ENCODE results near the gene FARS2. TPM values are rescaled to one million over a fixed set of nuclear protein-coding genes. Genes with fewer than 3 reads are reported as not detected.

Gene FARS2
- polyA plus RNA-seq, 1 experiment = 17.9 TPM

- H3K27me3 ChIP-seq (ENCODE audit: control insufficient read depth, insufficient read depth, low read length) = no peaks in the 10 kb centered on the region
- POLR2A ChIA-PET = no interaction called here
- no peaks in the 10 kb centered on the region for H3K36me3 ChIP-seq (ENCODE audit: control insufficient read depth, insufficient read depth, low read length)
- CTCF ChIA-PET = interaction anchor here (0.6 kb wide), 1 partner anchor 1983 kb away, joined by 3 read pairs; no protein-coding TSS in a partner anchor
- TF ChIP-seq, protein P1, sequence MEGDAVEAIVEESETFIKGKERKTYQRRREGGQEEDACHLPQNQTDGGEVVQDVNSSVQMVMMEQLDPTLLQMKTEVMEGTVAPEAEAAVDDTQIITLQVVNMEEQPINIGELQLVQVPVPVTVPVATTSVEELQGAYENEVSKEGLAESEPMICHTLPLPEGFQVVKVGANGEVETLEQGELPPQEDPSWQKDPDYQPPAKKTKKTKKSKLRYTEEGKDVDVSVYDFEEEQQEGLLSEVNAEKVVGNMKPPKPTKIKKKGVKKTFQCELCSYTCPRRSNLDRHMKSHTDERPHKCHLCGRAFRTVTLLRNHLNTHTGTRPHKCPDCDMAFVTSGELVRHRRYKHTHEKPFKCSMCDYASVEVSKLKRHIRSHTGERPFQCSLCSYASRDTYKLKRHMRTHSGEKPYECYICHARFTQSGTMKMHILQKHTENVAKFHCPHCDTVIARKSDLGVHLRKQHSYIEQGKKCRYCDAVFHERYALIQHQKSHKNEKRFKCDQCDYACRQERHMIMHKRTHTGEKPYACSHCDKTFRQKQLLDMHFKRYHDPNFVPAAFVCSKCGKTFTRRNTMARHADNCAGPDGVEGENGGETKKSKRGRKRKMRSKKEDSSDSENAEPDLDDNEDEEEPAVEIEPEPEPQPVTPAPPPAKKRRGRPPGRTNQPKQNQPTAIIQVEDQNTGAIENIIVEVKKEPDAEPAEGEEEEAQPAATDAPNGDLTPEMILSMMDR (IDR thresholded peaks at IDR 0.05; ENCODE audit: insufficient read depth, low read depth, low read length) = no peak
- no peak overlapping the region for H3K4me3 ChIP-seq (ENCODE audit: low read depth, low read length)
- no peak for DNase-seq (ENCODE audit: low read depth)
Measured at GRCh38 chr6:5532941-5533340, 271.6 kb downstream of the FARS2 start.

GRCh38 chr6:5534643-5535042 is 273.3 kb downstream of the FARS2 start:
- CTCF ChIA-PET = no interaction called here
- Histone ChIP-seq H3K4me3 (ENCODE audit: low read depth, low read length) (no peak overlapping the region), H3K36me3 (ENCODE audit: control insufficient read depth, insufficient read depth, low read length) (no peaks in the 10 kb centered on the region), H3K27me3 (ENCODE audit: control insufficient read depth, insufficient read depth, low read length) (no peaks in the 10 kb centered on the region)
- POLR2A ChIA-PET = no interaction called here
- no peak for DNase-seq (ENCODE audit: low read depth)
- TF ChIP-seq, protein P1 (IDR thresholded peaks at IDR 0.05; ENCODE audit: insufficient read depth, low read depth, low read length) = no peak

DNA sequence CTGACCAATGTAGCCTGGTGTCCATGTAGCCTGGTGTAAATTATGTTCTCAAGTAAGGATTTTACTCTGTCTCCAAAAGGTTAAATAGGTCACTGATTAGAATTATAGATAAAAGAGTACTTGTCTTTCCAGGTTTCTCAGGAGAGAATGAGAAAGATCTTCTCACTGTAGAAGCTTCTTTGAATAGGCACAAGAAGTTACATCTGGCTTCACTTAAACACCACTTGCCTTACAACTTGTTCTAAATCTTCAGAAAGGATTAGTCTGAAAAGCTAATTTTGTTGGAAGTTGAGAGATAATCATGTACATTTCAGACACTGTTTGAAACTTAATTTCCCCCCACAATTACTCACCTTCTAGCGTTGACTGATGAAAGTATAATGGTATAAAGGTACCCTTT is 275.3 kb downstream of the FARS2 start:
- DNase-seq (ENCODE audit: low read depth) = no peak
- no peaks in the 10 kb centered on the region for H3K27me3 ChIP-seq (ENCODE audit: control insufficient read depth, insufficient read depth, low read length)
- ChIA-PET CTCF (interaction anchor here (1.3 kb wide), 1 partner anchor 65 kb away, joined by 3 read pairs; no protein-coding TSS in a partner anchor), POLR2A (no interaction called here)
- H3K4me3 ChIP-seq (ENCODE audit: low read depth, low read length) = no peak overlapping the region
- TF ChIP-seq, protein P1 (IDR thresholded peaks at IDR 0.05; ENCODE audit: insufficient read depth, low read depth, low read length) = no peak
- H3K36me3 ChIP-seq (ENCODE audit: control insufficient read depth, insufficient read depth, low read length) = no peaks in the 10 kb centered on the region

DNA sequence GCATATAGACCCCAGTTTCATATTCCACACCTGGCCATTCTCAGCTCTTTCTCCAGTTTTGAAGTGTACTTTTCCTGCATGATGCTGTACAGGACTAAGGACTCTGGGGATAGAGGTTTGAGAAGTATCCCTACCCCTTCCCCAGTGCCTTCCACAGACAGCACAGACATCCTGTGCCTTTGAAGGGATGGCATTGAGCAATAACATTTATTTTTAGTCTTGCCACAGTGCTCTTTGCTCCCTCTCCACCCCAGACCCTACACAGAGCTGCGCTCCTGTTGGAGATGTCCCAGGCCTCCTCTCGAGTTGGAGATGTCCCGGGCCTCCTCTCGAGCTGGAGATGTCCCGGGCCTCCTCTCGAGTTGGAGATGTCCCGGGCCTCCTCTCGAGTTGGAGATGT is 275.8 kb downstream of the FARS2 start:
- no peak overlapping the region for H3K4me3 ChIP-seq (ENCODE audit: low read depth, low read length)
- no peak for DNase-seq (ENCODE audit: low read depth)
- ChIA-PET POLR2A (no interaction called here), CTCF (interaction anchor here (1.3 kb wide), 1 partner anchor 66 kb away, joined by 3 read pairs; no protein-coding TSS in a partner anchor)
- H3K36me3 ChIP-seq (ENCODE audit: control insufficient read depth, insufficient read depth, low read length) = no peaks in the 10 kb centered on the region
- TF ChIP-seq, protein P1 (IDR thresholded peaks at IDR 0.05; ENCODE audit: insufficient read depth, low read depth, low read length) = no peak
- no peaks in the 10 kb centered on the region for H3K27me3 ChIP-seq (ENCODE audit: control insufficient read depth, insufficient read depth, low read length)

DNA sequence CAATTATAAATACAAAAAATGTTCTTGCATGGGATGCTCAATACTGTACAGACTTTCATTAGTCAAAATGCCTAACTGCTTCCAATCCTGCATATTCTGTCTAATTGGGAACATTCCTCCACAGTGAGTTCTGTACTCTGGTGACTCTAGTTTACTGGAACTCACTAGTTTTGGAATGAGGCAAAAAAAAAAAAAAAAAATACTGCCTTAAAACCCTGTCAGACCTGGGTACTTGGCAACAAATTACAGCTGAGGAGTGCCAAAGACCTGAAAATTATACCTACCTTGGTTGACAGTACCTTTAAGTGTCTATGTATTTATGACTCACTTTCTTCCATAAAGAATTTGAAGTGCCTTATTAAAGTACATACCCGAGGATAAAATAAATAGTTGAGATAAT is 276.7 kb downstream of the FARS2 start:
- POLR2A ChIA-PET = no interaction called here
- H3K27me3 ChIP-seq (ENCODE audit: control insufficient read depth, insufficient read depth, low read length) = no peaks in the 10 kb centered on the region
- peak; percentile 57 for DNase-seq (ENCODE audit: low read depth)
- TF ChIP-seq, protein P1 (IDR thresholded peaks at IDR 0.05; ENCODE audit: insufficient read depth, low read depth, low read length) = no peak
- CTCF ChIA-PET = no interaction called here
- no peaks in the 10 kb centered on the region for H3K36me3 ChIP-seq (ENCODE audit: control insufficient read depth, insufficient read depth, low read length)
- H3K4me3 ChIP-seq (ENCODE audit: low read depth, low read length) = no peak overlapping the region
